ENCODE results near the gene FTH1.

DNA sequence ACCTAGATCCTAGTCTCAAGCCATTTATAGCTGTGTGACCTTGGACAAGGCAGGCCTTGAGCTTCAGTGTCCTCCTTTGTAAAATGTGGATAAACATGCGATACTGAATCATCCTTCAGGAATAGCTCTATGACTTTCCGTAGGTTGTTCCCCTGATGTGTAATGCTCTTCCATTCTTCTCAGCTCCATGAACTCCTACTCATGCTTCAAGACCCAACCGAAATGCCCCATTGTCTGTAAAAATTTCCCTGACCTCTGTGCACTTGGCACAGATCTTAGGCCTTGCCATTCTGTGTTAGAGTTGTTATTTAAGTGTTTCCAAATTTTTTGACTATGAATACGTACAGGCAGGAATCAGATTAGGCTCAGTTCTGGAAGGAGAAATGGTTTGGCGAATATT is 20.5 kb downstream of the FTH1 start:
- TF ChIP-seq, protein P1, sequence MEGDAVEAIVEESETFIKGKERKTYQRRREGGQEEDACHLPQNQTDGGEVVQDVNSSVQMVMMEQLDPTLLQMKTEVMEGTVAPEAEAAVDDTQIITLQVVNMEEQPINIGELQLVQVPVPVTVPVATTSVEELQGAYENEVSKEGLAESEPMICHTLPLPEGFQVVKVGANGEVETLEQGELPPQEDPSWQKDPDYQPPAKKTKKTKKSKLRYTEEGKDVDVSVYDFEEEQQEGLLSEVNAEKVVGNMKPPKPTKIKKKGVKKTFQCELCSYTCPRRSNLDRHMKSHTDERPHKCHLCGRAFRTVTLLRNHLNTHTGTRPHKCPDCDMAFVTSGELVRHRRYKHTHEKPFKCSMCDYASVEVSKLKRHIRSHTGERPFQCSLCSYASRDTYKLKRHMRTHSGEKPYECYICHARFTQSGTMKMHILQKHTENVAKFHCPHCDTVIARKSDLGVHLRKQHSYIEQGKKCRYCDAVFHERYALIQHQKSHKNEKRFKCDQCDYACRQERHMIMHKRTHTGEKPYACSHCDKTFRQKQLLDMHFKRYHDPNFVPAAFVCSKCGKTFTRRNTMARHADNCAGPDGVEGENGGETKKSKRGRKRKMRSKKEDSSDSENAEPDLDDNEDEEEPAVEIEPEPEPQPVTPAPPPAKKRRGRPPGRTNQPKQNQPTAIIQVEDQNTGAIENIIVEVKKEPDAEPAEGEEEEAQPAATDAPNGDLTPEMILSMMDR (IDR thresholded peaks at IDR 0.05; ENCODE audit: poor library complexity, severe bottlenecking): no peak
- TF ChIP-seq RAD21 (conservative IDR thresholded peaks at IDR 0.05) (no peak), EP300 (conservative IDR thresholded peaks at IDR 0.05; ENCODE audit: poor library complexity, severe bottlenecking) (no peak)
